CD14-positive monocyte (primary cell): ENCODE measurements around the gene CSTPP1. TPM values are rescaled to one million over a fixed set of nuclear protein-coding genes. Genes with fewer than 3 reads are reported as not detected.
A peak's percentile ranks its signal among the peaks of the same experiment; 100 is the strongest.

Experiments used
- DNase-seq, 3 donors: peaks; one replicate each; pipeline ENCODE4 v3.0.0-alpha.2; 2011 to 2022
- H2AFZ ChIP-seq: 2 replicates; pipeline ENCODE4 v1.6.0; 2012; ENCODE audit warnings: mild to moderate bottlenecking, low read depth, low read length, inconsistent platforms; ENCODE audit not compliant: insufficient read depth, poor library complexity, severe bottlenecking
- H3K27ac ChIP-seq, 2 donors: 1 replicate in 1 of 2; 2 replicates in 1 of 2; pipeline ENCODE4 v1.5.1; 2012 to 2013; ENCODE audit warnings: low read length in 2 of 2, control low read depth in 1 of 2, inconsistent platforms in 1 of 2, low read depth in 1 of 2, mild to moderate bottlenecking in 1 of 2
- H3K27me3 ChIP-seq, 2 donors: one replicate each; pipeline versions ENCODE4 v1.6.0 to v1.6.1; 2011 to 2013; ENCODE audit warnings: low read length in 2 of 2; ENCODE audit not compliant: control insufficient read depth in 2 of 2, insufficient read depth in 2 of 2
- H3K36me3 ChIP-seq, 2 donors: replicated peaks in 1 of 2; 1 replicate in 1 of 2; 2 replicates in 1 of 2; pipeline versions ENCODE4 v1.5.1 to v1.6.1; 2012 to 2013; ENCODE audit warnings: low read length in 2 of 2, control low read depth in 1 of 2, inconsistent platforms in 1 of 2, mild to moderate bottlenecking in 1 of 2; ENCODE audit not compliant: insufficient read depth in 2 of 2, control insufficient read depth in 1 of 2
- H3K4me1 ChIP-seq, 2 donors: 1 replicate in 1 of 2; 2 replicates in 1 of 2; pipeline versions ENCODE4 v1.5.1 to v1.6.1; 2012 to 2013; ENCODE audit warnings: low read length in 2 of 2, control low read depth in 1 of 2, inconsistent platforms in 1 of 2, mild to moderate bottlenecking in 1 of 2, moderate library complexity in 1 of 2; ENCODE audit not compliant: insufficient read depth in 2 of 2, control insufficient read depth in 1 of 2
- H3K4me2 ChIP-seq: replicated peaks from 2 replicates; pipeline ENCODE3; 2012; ENCODE audit warnings: low read length, moderate library complexity, mild to moderate bottlenecking; ENCODE audit not compliant: poor library complexity, severe bottlenecking; ENCODE audit errors: extremely low read depth
- H3K4me3 ChIP-seq, 3 experiments: fragments of 200-600 bp in 1 of 3; sonication (generic) in 1 of 3; replicated peaks in 1 of 3; 1 replicate in 2 of 3; 2 replicates in 1 of 3; pipeline ENCODE4 v1.5.1; 2011 to 2013; ENCODE audit warnings: low read length in 3 of 3, mild to moderate bottlenecking in 3 of 3, control low read depth in 2 of 3, low read depth in 2 of 3, inconsistent platforms in 1 of 3, moderate library complexity in 1 of 3
- H3K79me2 ChIP-seq: 2 replicates; pipeline ENCODE4 v1.6.0; 2012; ENCODE audit warnings: mild to moderate bottlenecking, control low read depth, inconsistent platforms, low read length, moderate library complexity; ENCODE audit not compliant: insufficient read depth
- H3K9ac ChIP-seq: 2 replicates; pipeline ENCODE4 v1.6.0; 2017; ENCODE audit warnings: low read length, mild to moderate bottlenecking; ENCODE audit not compliant: insufficient read depth, poor library complexity, severe bottlenecking
- H3K9me3 ChIP-seq, 2 donors: replicated peaks in 1 of 2; 1 replicate in 1 of 2; 2 replicates in 1 of 2; pipeline versions ENCODE4 v1.5.1 to v1.6.1; 2012 to 2013; ENCODE audit warnings: low read length in 2 of 2, control low read depth in 1 of 2; ENCODE audit not compliant: control insufficient read depth in 1 of 2, insufficient read depth in 1 of 2
- H4K20me1 ChIP-seq: 2 replicates; pipeline ENCODE4 v1.6.0; 2012; ENCODE audit warnings: mild to moderate bottlenecking, low read length, control low read depth, moderate library complexity; ENCODE audit not compliant: insufficient read depth
- H3K27ac Mint-ChIP-seq, 7 donors: one replicate each; pipeline ENCODE4 v1.8.0; 2020; ENCODE audit warnings: mild to moderate bottlenecking in 7 of 7, mixed read lengths in 7 of 7, moderate library complexity in 6 of 7, inconsistent platforms in 2 of 7
- H3K27me3 Mint-ChIP-seq, 3 donors: one replicate each; pipeline ENCODE4 v1.8.0; 2021 to 2022; ENCODE audit warnings: low read depth in 3 of 3, mild to moderate bottlenecking in 3 of 3, mixed read lengths in 3 of 3, moderate library complexity in 3 of 3, inconsistent platforms in 1 of 3
- H3K36me3 Mint-ChIP-seq, 2 donors: one replicate each; pipeline ENCODE4 v1.8.0; 2020; ENCODE audit warnings: mixed read lengths in 2 of 2, inconsistent platforms in 1 of 2, mild to moderate bottlenecking in 1 of 2
- H3K4me1 Mint-ChIP-seq: one replicate; pipeline ENCODE4 v1.8.0; 2020; ENCODE audit warnings: mild to moderate bottlenecking, mixed read lengths
- H3K4me3 Mint-ChIP-seq, 2 donors: one replicate each; pipeline ENCODE4 v1.8.0; 2020; ENCODE audit warnings: mild to moderate bottlenecking in 2 of 2, mixed read lengths in 2 of 2, moderate library complexity in 1 of 2
- H3K9me3 Mint-ChIP-seq, 7 donors: one replicate each; pipeline ENCODE4 v1.8.0; 2020 to 2022; ENCODE audit warnings: mixed read lengths in 7 of 7, mild to moderate bottlenecking in 6 of 7, moderate library complexity in 6 of 7, inconsistent platforms in 2 of 7
- CTCF ChIP-seq: fragments of 200-600 bp; IDR thresholded peaks from one replicate; pipeline ENCODE4 v1.8.0; 2022; ENCODE audit warnings: antibody characterized with exemption, mild to moderate bottlenecking
- WGBS: methylation state at CpG from one replicate; pipeline ENCODE4 v1.1.5; 2013; ENCODE audit warnings: missing lambda C conversion rate; ENCODE audit not compliant: insufficient coverage; 5-methylcytosine and 5-hydroxymethylcytosine counted together
- intact Hi-C, 2 donors: fragments of 100-400 bp; cut with micrococcal nuclease; formaldehyde crosslinking; loops; one replicate each; pipeline versions ENCODE4 v1.15.0 to v1.15.1; 2023
- polyA plus RNA-seq, 3 donors: library from polyadenylated mRNA; depleted of rRNA in 1 of 3; unstranded in 2 of 3; stranded (reverse) in 1 of 3; fragments of 300-500 nt in 2 of 3; fragments of >200 nt in 1 of 3; fragmentation: Illumina TruSeq in 2 of 3; gene quantifications; 1 replicate in 2 of 3; 2 replicates in 1 of 3; pipeline ENCODE4 v1.2.3, GENCODE V29; 2012 to 2021

CSTPP1 gene
- polyA plus RNA-seq, 3 donors: 4.5 to 6.5 (median 5.9) TPM

GRCh38 chr11:46970913-46971625 lies 34.5 kb downstream of the CSTPP1 start:
- Histone ChIP-seq H3K27me3 (no peaks in the 10 kb centered on the region), H2AFZ (no peak overlapping the region), H3K79me2 (no peaks in the 10 kb centered on the region), H3K27ac (no peak overlapping the region), H3K4me3 (no peak overlapping the region), H4K20me1 (no peaks in the 10 kb centered on the region), H3K36me3 (no peaks in the 10 kb centered on the region), H3K4me1 (peaks cover 9 to 14% of the 10 kb centered on the region in 2 donors), H3K9me3 (no peaks in the 10 kb centered on the region), H3K9ac (no peak overlapping the region), H3K4me2 (no peak overlapping the region)
- Mint-ChIP-seq H3K4me1 (peaks cover 15% of the 10 kb centered on the region), H3K27me3 (no peaks in the 10 kb centered on the region), H3K27ac (peak overlapping the region in 1 of 7 donors; percentile 8), H3K36me3 (peaks cover 0 to 2% of the 10 kb centered on the region in 2 donors), H3K4me3 (no peak overlapping the region), H3K9me3 (no peaks in the 10 kb centered on the region)
- no peak for TF ChIP-seq CTCF
- WGBS: no CpG with 5 or more reads among the region's 3 CpGs
- no peak for DNase-seq
- intact Hi-C loops: no loop called here

GRCh38 chr11:46972343-46972742 lies 35.8 kb downstream of the CSTPP1 start:
- Mint-ChIP-seq H3K36me3 (no peaks in the 10 kb centered on the region), H3K27ac (peak overlapping the region in 5 of 7 donors; percentile 40 to 76 (median 74)), H3K9me3 (peaks cover 0 to 1% (median 0%) of the 10 kb centered on the region in 7 donors), H3K27me3 (no peaks in the 10 kb centered on the region), H3K4me1 (peaks cover 15% of the 10 kb centered on the region), H3K4me3 (peak overlapping the region in 1 of 2 donors; percentile 71)
- H3K79me2 ChIP-seq: no peaks in the 10 kb centered on the region
- H3K4me3 ChIP-seq: peak overlapping the region in 1 of 3 experiments; percentile 45
- TF ChIP-seq CTCF: no peak
- H3K4me2 ChIP-seq: peak overlapping the region; percentile 40
- no peaks in the 10 kb centered on the region for H4K20me1 ChIP-seq
- DNase-seq: peak; percentile 12 to 28 (median 22)
- no peak overlapping the region for H2AFZ ChIP-seq
- H3K36me3 ChIP-seq: no peaks in the 10 kb centered on the region
- WGBS: no CpG with 5 or more reads among the region's 2 CpGs
- H3K9ac ChIP-seq: no peak overlapping the region
- intact Hi-C loops: no loop called here
- peak overlapping the region in 1 of 2 donors; percentile 46 for H3K27ac ChIP-seq
- no peaks in the 10 kb centered on the region for H3K9me3 ChIP-seq
- no peaks in the 10 kb centered on the region for H3K27me3 ChIP-seq
- H3K4me1 ChIP-seq: peaks cover 9 to 14% of the 10 kb centered on the region in 2 donors
